ENCODE measurements around the gene THADA. TPM values are rescaled to one million over a fixed set of nuclear protein-coding genes. Genes with fewer than 3 reads are reported as not detected.

The THADA gene
- total and polyA plus RNA-seq, 2 experiments from 2014 or later, result 10.8 to 18.8 TPM

DNA sequence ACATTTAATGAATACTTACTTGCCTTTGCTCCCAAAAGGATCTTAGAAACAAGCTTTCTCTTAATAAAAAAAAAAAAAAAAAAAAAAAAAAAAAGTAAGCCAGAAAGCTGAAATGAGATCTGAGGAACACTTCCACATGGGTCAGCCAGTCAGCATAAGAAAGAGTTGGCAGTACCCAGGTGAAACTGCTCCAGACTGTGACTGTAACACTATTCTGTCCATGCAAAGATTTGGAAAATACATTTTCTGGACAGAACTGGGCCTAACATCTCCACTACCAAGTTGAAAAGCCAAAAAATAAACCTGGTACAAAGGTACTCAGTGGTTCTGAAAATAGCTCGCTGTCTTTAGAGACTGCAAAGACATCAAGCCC, 135.7 kb downstream of the THADA start:
- H3K27ac ChIP-seq, result no peak overlapping the region

DNA sequence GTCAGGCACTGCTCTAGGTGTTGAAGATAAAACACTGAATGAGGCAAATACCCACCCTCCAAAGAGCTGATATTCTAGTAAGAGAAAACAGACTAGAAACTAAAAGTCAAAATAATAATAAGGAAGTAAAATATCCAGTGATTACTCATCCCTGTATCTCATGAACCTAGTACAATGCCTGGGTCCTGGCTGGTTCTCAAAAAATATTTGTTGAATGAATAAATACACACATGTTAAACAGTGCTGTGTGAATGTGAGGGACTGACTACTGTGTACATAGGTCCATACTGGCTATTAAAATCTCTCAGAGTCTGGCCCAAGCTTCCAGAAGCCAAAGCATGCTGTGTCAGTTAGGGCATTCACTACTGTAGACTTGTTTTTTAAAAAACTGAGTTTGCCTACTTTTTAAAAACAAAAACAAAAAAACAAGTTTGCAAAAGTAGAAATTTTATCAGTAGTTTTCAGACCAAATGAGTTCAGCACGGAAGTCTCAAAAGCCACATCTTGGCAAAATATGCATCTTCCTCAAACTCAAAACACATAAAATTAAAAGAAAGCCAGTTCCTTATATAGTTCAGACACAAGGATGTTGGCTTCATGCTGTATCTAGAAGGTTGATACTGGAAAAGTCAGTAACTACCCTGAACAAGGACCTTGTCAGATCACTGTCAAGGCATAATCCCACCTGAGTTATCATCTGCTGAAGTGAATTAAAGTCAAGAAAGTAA, 136.2 kb downstream of the THADA start:
- Histone ChIP-seq H3K79me2 (no peaks in the 10 kb centered on the region), H2AFZ (no peak overlapping the region), H3K4me1 (ENCODE audit: insufficient read depth) (peaks cover 22% of the 10 kb centered on the region), H4K20me1 (ENCODE audit: insufficient read depth, poor library complexity, severe bottlenecking) (no peaks in the 10 kb centered on the region), H3K9me3 (ENCODE audit: low read depth) (no peaks in the 10 kb centered on the region), H3K36me3 (replicated peaks; ENCODE audit: insufficient read depth, low read depth) (no peaks in the 10 kb centered on the region), H3K9me2 (replicated peaks; ENCODE audit: insufficient read depth) (no peaks in the 10 kb centered on the region), H3K27me3 (no peaks in the 10 kb centered on the region), H3K4me3 (no peak overlapping the region), H3K27ac (no peak overlapping the region), H3K4me2 (no peak overlapping the region)
- DNase-seq (ENCODE audit: low spot score), result no peak
- 100% methylated on average over 1 of the region's 1 CpG for WGBS (ENCODE audit: low lambda C conversion rate, missing lambda C conversion rate)
- TF ChIP-seq EZH2phosphoT487 (IDR thresholded peaks at IDR 0.05; ENCODE audit: low read depth, severe bottlenecking, unreplicated experiment) (no peak), CTCF (IDR thresholded peaks at IDR 0.05; ENCODE audit: poor library complexity) (no peak), EZH2 (IDR thresholded peaks at IDR 0.05; ENCODE audit: borderline replicate concordance) (no peak)

More for the DNA sequence above, 135.7 kb downstream of the THADA start:
- 97% methylated on average over 1 of the region's 1 CpG for WGBS (ENCODE audit: low lambda C conversion rate, missing lambda C conversion rate)
- no peak for TF ChIP-seq CTCF (IDR thresholded peaks at IDR 0.05; ENCODE audit: poor library complexity)
- no peak for TF ChIP-seq EZH2phosphoT487 (IDR thresholded peaks at IDR 0.05; ENCODE audit: low read depth, severe bottlenecking, unreplicated experiment)
- TF ChIP-seq EZH2 (IDR thresholded peaks at IDR 0.05; ENCODE audit: borderline replicate concordance), result no peak
- Histone ChIP-seq H3K4me1 (ENCODE audit: insufficient read depth) (peaks cover 28% of the 10 kb centered on the region), H3K27me3 (no peaks in the 10 kb centered on the region), H3K4me3 (no peak overlapping the region), H2AFZ (no peak overlapping the region), H3K9me2 (replicated peaks; ENCODE audit: insufficient read depth) (no peaks in the 10 kb centered on the region), H3K4me2 (no peak overlapping the region), H3K36me3 (replicated peaks; ENCODE audit: insufficient read depth, low read depth) (no peaks in the 10 kb centered on the region), H3K79me2 (no peaks in the 10 kb centered on the region), H4K20me1 (ENCODE audit: insufficient read depth, poor library complexity, severe bottlenecking) (no peaks in the 10 kb centered on the region), H3K9me3 (ENCODE audit: low read depth) (no peaks in the 10 kb centered on the region)
- no peak for DNase-seq (ENCODE audit: low spot score)

DNA sequence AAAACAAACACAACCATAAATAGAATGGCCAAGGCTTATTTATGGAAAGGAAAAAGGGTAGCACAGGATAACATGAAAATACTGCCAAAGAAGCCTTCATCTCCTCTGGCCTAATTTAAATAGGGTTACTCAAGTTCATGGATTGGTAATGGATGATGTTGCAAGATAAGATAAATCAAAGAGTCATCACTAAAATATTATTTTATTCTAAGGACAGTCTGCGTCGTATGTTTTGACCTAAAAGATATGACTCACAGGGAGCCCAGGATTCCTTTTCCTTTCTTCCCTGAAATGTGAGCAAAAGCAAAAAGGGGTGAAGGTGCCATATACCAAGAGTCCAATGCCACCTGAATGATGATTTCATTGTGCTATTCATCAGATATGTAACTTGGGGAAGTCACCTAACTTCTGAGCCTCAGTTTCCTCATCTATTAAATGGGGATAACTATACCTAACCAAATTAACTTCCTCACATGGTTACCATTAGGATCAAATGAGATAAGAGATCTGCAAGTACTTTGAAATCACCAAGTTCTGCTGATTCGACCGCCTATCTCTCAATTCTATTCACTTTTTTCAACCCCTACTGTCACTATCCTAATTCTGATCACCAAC, 137.7 kb downstream of the THADA start:
- H2AFZ ChIP-seq, result no peak overlapping the region
- TF ChIP-seq CTCF (IDR thresholded peaks at IDR 0.05; ENCODE audit: poor library complexity) (no peak), EZH2phosphoT487 (IDR thresholded peaks at IDR 0.05; ENCODE audit: low read depth, severe bottlenecking, unreplicated experiment) (no peak), EZH2 (IDR thresholded peaks at IDR 0.05; ENCODE audit: borderline replicate concordance) (no peak)
- H3K4me2 ChIP-seq, result no peak overlapping the region
- H3K27me3 ChIP-seq, result no peaks in the 10 kb centered on the region
- WGBS (ENCODE audit: low lambda C conversion rate, missing lambda C conversion rate), result 86% methylated on average over 4 of the region's 4 CpGs
- no peaks in the 10 kb centered on the region for H4K20me1 ChIP-seq (ENCODE audit: insufficient read depth, poor library complexity, severe bottlenecking)
- H3K79me2 ChIP-seq, result no peaks in the 10 kb centered on the region
- H3K36me3 ChIP-seq (replicated peaks; ENCODE audit: insufficient read depth, low read depth), result no peaks in the 10 kb centered on the region
- H3K4me1 ChIP-seq (ENCODE audit: insufficient read depth), result peaks cover 15% of the 10 kb centered on the region
- no peak overlapping the region for H3K4me3 ChIP-seq
- H3K9me2 ChIP-seq (replicated peaks; ENCODE audit: insufficient read depth), result no peaks in the 10 kb centered on the region
- no peak overlapping the region for H3K27ac ChIP-seq
- no peak for DNase-seq (ENCODE audit: low spot score)
- no peaks in the 10 kb centered on the region for H3K9me3 ChIP-seq (ENCODE audit: low read depth)

All from hepatocyte (in vitro differentiated cells).